ENCODE results near the gene CAPN11.

Gene CAPN11

GRCh38 chr6:44152109-44152461 lies 6.5 kb upstream of the CAPN11 start:
- H3K27ac ChIP-seq (replicated peaks): no peak overlapping the region
- no peak for DNase-seq (ENCODE audit: low read depth in 1 of 2, low spot score in 1 of 2)
- H3K27me3 ChIP-seq (ENCODE audit: insufficient read depth, poor library complexity, severe bottlenecking): no peaks in the 10 kb centered on the region
- TF ChIP-seq SPI1 (IDR thresholded peaks at IDR 0.05; ENCODE audit: borderline replicate concordance, low read depth): no peak
- TF ChIP-seq GABPA (IDR thresholded peaks at IDR 0.05; ENCODE audit: low read depth): no peak
- TF ChIP-seq CTCF (IDR thresholded peaks at IDR 0.05; ENCODE audit: insufficient read depth, low read length): no peak
- no peak for TF ChIP-seq REST (IDR thresholded peaks at IDR 0.05; ENCODE audit: insufficient replicate concordance, low read depth)
- no peak for TF ChIP-seq POLR2AphosphoS5 (IDR thresholded peaks at IDR 0.05; ENCODE audit: low read depth)
- no peak overlapping the region for H3K4me3 ChIP-seq (replicated peaks; ENCODE audit: insufficient read depth, low read length)

- TF ChIP-seq CTCF (IDR thresholded peaks at IDR 0.05; ENCODE audit: insufficient read depth, low read length) (no peak), SPI1 (IDR thresholded peaks at IDR 0.05; ENCODE audit: borderline replicate concordance, low read depth) (no peak)
- no peak for DNase-seq (ENCODE audit: low read depth in 1 of 2, low spot score in 1 of 2)
- H3K27me3 ChIP-seq (ENCODE audit: insufficient read depth, poor library complexity, severe bottlenecking): no peaks in the 10 kb centered on the region
- H3K27ac ChIP-seq (replicated peaks): no peak overlapping the region
- H3K4me3 ChIP-seq (replicated peaks; ENCODE audit: insufficient read depth, low read length): no peak overlapping the region
Observed at GRCh38 chr6:44152533-44152932, 6.1 kb upstream of the CAPN11 start.

- H3K4me3 ChIP-seq (replicated peaks; ENCODE audit: insufficient read depth, low read length): no peak overlapping the region
- H3K27me3 ChIP-seq (ENCODE audit: insufficient read depth, poor library complexity, severe bottlenecking): no peaks in the 10 kb centered on the region
- TF ChIP-seq CTCF (IDR thresholded peaks at IDR 0.05; ENCODE audit: insufficient read depth, low read length): no peak
- no peak for TF ChIP-seq POLR2AphosphoS5 (IDR thresholded peaks at IDR 0.05; ENCODE audit: low read depth)
- no peak for TF ChIP-seq REST (IDR thresholded peaks at IDR 0.05; ENCODE audit: insufficient replicate concordance, low read depth)
- TF ChIP-seq SPI1 (IDR thresholded peaks at IDR 0.05; ENCODE audit: borderline replicate concordance, low read depth): no peak
- no peak for TF ChIP-seq GABPA (IDR thresholded peaks at IDR 0.05; ENCODE audit: low read depth)
- no peak for DNase-seq (ENCODE audit: low read depth in 1 of 2, low spot score in 1 of 2)
- no peak overlapping the region for H3K27ac ChIP-seq (replicated peaks)
Observed at GRCh38 chr6:44154067-44154466, 4.6 kb upstream of the CAPN11 start.

- Histone ChIP-seq H3K27me3 (ENCODE audit: insufficient read depth, poor library complexity, severe bottlenecking) (no peaks in the 10 kb centered on the region), H3K27ac (replicated peaks) (no peak overlapping the region), H3K4me3 (replicated peaks; ENCODE audit: insufficient read depth, low read length) (no peak overlapping the region)
- DNase-seq (ENCODE audit: low read depth in 1 of 2, low spot score in 1 of 2): peak in 1 of 2 experiments; percentile 19
- TF ChIP-seq CTCF (IDR thresholded peaks at IDR 0.05; ENCODE audit: insufficient read depth, low read length) (no peak), SPI1 (IDR thresholded peaks at IDR 0.05; ENCODE audit: borderline replicate concordance, low read depth) (no peak; the same call in 1 of the 2 replicates)
Observed at GRCh38 chr6:44156494-44157151, 2.0 kb upstream of the CAPN11 start.

All from HL-60 (cell line).